ENCODE measurements around the gene PRELID1. TPM values are rescaled to one million over a fixed set of nuclear protein-coding genes. Genes with fewer than 3 reads are reported as not detected.

Gene PRELID1
- total and polyA plus RNA-seq, 8 donors, result 77.8 to 153 (median 120) TPM

GRCh38 chr5:177335701-177336065 lies 32.1 kb downstream of the PRELID1 start:
- 83 to 89% methylated on average over 7 of the region's 7 CpGs for WGBS, 2 donors
- no peaks in the 10 kb centered on the region for H3K27me3 ChIP-seq
- no peak for TF ChIP-seq CTCF (IDR thresholded peaks at IDR 0.05)
- DNase-seq (peak in 1 of 6 donors; percentile 33), FAIRE-seq (no peak), ATAC-seq (no peak)
- H3K27ac ChIP-seq, result no peak overlapping the region
- H3K4me1 ChIP-seq, result no peaks in the 10 kb centered on the region
- no peak overlapping the region for H3K4me3 ChIP-seq
- intact Hi-C loops (cut with DNase I), result no loop called here
- H3K36me3 ChIP-seq, result peaks cover 0 to 79% (median 44%) of the 10 kb centered on the region in 3 donors
- no peaks in the 10 kb centered on the region for H3K9me3 ChIP-seq

- 65 to 67% methylated on average over 12 of the region's 12 CpGs for WGBS, 2 donors
- Histone ChIP-seq H3K9me3 (no peaks in the 10 kb centered on the region), H3K4me3 (no peak overlapping the region), H3K27ac (no peak overlapping the region), H3K27me3 (no peaks in the 10 kb centered on the region), H3K4me1 (no peaks in the 10 kb centered on the region), H3K36me3 (peaks cover 0 to 79% (median 44%) of the 10 kb centered on the region in 3 donors)
- ATAC-seq, result peak in 3 of 4 donors; percentile 42 to 78 (median 54)
- intact Hi-C loops (cut with DNase I), result no loop called here
- peak in 1 of 6 donors; percentile 64 for DNase-seq
- no peak for FAIRE-seq
- no peak for TF ChIP-seq CTCF (IDR thresholded peaks at IDR 0.05)
Measured at GRCh38 chr5:177336112-177336511, 32.5 kb downstream of the PRELID1 start.

GRCh38 chr5:177336603-177337494 lies 33.2 kb downstream of the PRELID1 start:
- Histone ChIP-seq H3K27me3 (no peaks in the 10 kb centered on the region), H3K27ac (no peak overlapping the region), H3K9me3 (no peaks in the 10 kb centered on the region), H3K4me3 (no peak overlapping the region), H3K4me1 (no peaks in the 10 kb centered on the region), H3K36me3 (peaks cover 0 to 80% (median 44%) of the 10 kb centered on the region in 3 donors)
- peak in 1 of 6 donors; percentile 73 for DNase-seq
- ATAC-seq, result no peak
- FAIRE-seq, result no peak
- TF ChIP-seq CTCF (IDR thresholded peaks at IDR 0.05), result no peak
- intact Hi-C loops (cut with DNase I), result no loop called here
- 88 to 90% methylated on average over 34 to 36 of the region's 36 CpGs for WGBS, 2 donors

DNA sequence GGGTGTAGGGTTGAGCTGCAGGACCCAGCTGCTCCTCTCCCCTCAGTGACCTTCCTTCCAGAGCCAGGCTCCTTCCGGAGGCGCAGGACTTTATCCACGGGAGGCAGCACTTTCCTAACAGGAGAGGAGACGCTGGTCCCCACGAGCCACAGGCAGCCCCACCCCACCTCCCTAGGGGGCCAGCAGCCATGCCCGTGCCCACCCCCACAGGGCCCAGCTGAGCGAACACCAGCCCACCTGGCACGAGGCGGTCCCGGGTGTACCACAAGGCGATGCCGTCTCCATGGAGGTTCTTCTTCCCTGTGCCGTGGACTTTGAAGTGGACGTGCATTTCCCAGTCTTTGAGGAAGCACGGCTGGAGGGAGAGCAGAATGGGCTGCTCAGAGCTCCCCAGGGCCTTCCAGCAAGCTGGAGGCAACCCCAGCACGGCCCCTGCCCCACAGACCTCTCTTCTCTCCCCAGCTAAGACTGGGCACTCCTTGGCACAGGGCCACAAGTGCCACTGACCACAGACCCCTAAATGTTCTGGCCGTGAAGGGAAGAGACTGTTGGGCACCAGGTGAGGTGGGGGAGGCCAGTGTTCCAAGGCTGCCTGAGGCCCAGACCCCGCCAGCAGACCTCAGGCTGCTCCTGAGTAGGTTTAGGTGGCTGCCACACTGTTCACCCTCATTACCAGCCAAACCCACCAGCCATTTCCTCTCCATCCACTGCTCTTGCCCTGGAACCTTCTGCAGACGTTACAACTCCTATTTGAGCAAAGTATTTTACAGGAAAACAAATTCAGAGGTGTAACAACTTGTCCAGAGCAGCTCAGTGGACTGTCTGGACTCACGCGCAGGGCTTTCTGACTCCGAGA lies 34.9 kb downstream of the PRELID1 start:
- FAIRE-seq (no peak), DNase-seq (peak in 1 of 6 donors; percentile 70), ATAC-seq (no peak)
- TF ChIP-seq CTCF (IDR thresholded peaks at IDR 0.05), result no peak
- no peaks in the 10 kb centered on the region for H3K9me3 ChIP-seq
- H3K4me1 ChIP-seq, result no peaks in the 10 kb centered on the region
- no peak overlapping the region for H3K27ac ChIP-seq
- 82 to 88% methylated on average over 21 to 22 of the region's 22 CpGs for WGBS, 2 donors
- peaks cover 0 to 68% (median 42%) of the 10 kb centered on the region in 3 donors for H3K36me3 ChIP-seq
- no peaks in the 10 kb centered on the region for H3K27me3 ChIP-seq
- no peak overlapping the region for H3K4me3 ChIP-seq
- intact Hi-C loops (cut with DNase I), result no loop called here

All from pancreas (tissue), 10 donors.